OCI-LY3 (cell line): ENCODE results near the gene TEX14.

Experiments
- H2AFZ ChIP-seq: fragments of 200-600, 300-600 bp; shearing (Covaris generic); 2 replicates; pipeline ENCODE4 v1.6.0; 2014; ENCODE audit warnings: antibody characterized with exemption, low read depth, low read length
- H3K27ac ChIP-seq: fragments of 200-600, 300-600 bp; sonication (generic); 2 replicates; pipeline ENCODE4 v1.5.1; 2014; ENCODE audit warnings: mild to moderate bottlenecking, low read length, moderate library complexity, mixed read lengths
- H3K27me3 ChIP-seq: fragments of 200-600, 300-600 bp; sonication (generic); 2 replicates; pipeline ENCODE4 v1.6.1; 2014; ENCODE audit warnings: low read depth, low read length, mixed read lengths
- H3K36me3 ChIP-seq: fragments of 200-600, 300-600 bp; sonication (generic); replicated peaks from 2 replicates; pipeline ENCODE3; 2014; ENCODE audit warnings: low read depth, low read length, mixed read lengths
- H3K4me1 ChIP-seq: fragments of 300-600, 200-600 bp; sonication (generic); 2 replicates; pipeline ENCODE4 v1.6.1; 2014; ENCODE audit warnings: low read length, mixed read lengths
- H3K4me2 ChIP-seq: fragments of 200-600, 300-600 bp; sonication (generic); 2 replicates; pipeline ENCODE4 v1.6.1; 2014; ENCODE audit warnings: low read length, mixed read lengths
- H3K4me3 ChIP-seq: fragments of 300-600, 200-600 bp; sonication (generic); 2 replicates; pipeline ENCODE4 v1.5.1; 2014; ENCODE audit warnings: antibody characterized with exemption, mild to moderate bottlenecking, low read length, moderate library complexity
- H3K79me2 ChIP-seq: fragments of 300-600, 200-600 bp; shearing (Covaris generic); 2 replicates; pipeline ENCODE4 v1.6.1; 2014; ENCODE audit warnings: mild to moderate bottlenecking, low read length, mixed read lengths
- H3K9ac ChIP-seq: fragments of 300-600, 200-600 bp; shearing (Covaris generic); 2 replicates; pipeline ENCODE4 v1.6.0; 2014; ENCODE audit warnings: mild to moderate bottlenecking, low read length, moderate library complexity
- H3K9me3 ChIP-seq: fragments of 200-600, 300-600 bp; shearing (Covaris generic); 2 replicates; pipeline ENCODE4 v1.6.1; 2014; ENCODE audit warnings: low read length, mixed read lengths; ENCODE audit not compliant: insufficient read depth
- H4K20me1 ChIP-seq: fragments of 200-600, 300-600 bp; sonication (generic); 2 replicates; pipeline ENCODE4 v1.6.1; 2016; ENCODE audit warnings: low read length, mixed read lengths; ENCODE audit not compliant: insufficient read depth
- EZH2phosphoT487 ChIP-seq: fragments of 200-600 bp; shearing (Covaris generic); IDR thresholded peaks from 2 replicates; pipeline ENCODE4 v1.6.1; 2018; ENCODE audit warnings: antibody characterized with exemption, mixed run types, low read depth
- TF ChIP-seq, protein P1 (sequence below): fragments of 200-600, 300-600 bp; sonication (generic); IDR thresholded peaks from 2 replicates; pipeline ENCODE4 v1.5.1; 2014; ENCODE audit warnings: antibody characterized with exemption, low read length, low read depth

The TEX14 gene

GRCh38 chr17:58648236-58648635 is 43.6 kb downstream of the TEX14 start:
- H3K9ac ChIP-seq: no peak overlapping the region
- no peak overlapping the region for H3K27ac ChIP-seq
- H2AFZ ChIP-seq: no peak overlapping the region
- no peak overlapping the region for H3K4me2 ChIP-seq
- no peaks in the 10 kb centered on the region for H3K4me1 ChIP-seq
- TF ChIP-seq EZH2phosphoT487: no peak
- TF ChIP-seq, protein P1, sequence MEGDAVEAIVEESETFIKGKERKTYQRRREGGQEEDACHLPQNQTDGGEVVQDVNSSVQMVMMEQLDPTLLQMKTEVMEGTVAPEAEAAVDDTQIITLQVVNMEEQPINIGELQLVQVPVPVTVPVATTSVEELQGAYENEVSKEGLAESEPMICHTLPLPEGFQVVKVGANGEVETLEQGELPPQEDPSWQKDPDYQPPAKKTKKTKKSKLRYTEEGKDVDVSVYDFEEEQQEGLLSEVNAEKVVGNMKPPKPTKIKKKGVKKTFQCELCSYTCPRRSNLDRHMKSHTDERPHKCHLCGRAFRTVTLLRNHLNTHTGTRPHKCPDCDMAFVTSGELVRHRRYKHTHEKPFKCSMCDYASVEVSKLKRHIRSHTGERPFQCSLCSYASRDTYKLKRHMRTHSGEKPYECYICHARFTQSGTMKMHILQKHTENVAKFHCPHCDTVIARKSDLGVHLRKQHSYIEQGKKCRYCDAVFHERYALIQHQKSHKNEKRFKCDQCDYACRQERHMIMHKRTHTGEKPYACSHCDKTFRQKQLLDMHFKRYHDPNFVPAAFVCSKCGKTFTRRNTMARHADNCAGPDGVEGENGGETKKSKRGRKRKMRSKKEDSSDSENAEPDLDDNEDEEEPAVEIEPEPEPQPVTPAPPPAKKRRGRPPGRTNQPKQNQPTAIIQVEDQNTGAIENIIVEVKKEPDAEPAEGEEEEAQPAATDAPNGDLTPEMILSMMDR: no peak
- no peak overlapping the region for H3K4me3 ChIP-seq
- H3K9me3 ChIP-seq: no peaks in the 10 kb centered on the region
- no peaks in the 10 kb centered on the region for H3K79me2 ChIP-seq
- H3K27me3 ChIP-seq: peaks cover 6% of the 10 kb centered on the region; the same call in 1 of the 2 replicates
- H4K20me1 ChIP-seq: no peaks in the 10 kb centered on the region
- H3K36me3 ChIP-seq: no peaks in the 10 kb centered on the region

DNA sequence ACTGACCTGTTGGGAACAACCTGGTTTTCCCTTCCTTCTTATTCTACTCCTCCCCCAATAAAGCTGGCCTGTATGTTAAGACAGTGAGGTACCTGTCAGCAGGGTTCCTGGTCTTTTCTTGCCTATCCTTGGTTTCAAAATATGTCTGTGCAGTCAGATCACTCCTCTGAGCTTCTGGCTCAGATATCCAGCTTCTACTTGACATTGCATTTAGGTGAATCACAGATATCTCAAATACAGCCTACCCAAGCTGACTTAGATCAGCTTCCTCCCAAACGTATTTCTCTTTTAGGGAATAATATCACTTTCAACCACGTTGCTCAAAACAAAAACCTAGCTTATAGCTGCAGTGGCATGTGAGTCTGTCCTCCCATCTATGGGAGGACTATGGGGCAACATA is 48.7 kb downstream of the TEX14 start:
- Histone ChIP-seq H3K4me1 (no peaks in the 10 kb centered on the region), H3K9me3 (no peaks in the 10 kb centered on the region), H3K9ac (no peak overlapping the region), H3K4me3 (no peak overlapping the region), H2AFZ (no peak overlapping the region), H3K27ac (no peak overlapping the region), H4K20me1 (no peaks in the 10 kb centered on the region), H3K27me3 (no peaks in the 10 kb centered on the region), H3K79me2 (no peaks in the 10 kb centered on the region), H3K4me2 (no peak overlapping the region), H3K36me3 (no peaks in the 10 kb centered on the region)
- TF ChIP-seq EZH2phosphoT487: no peak
- TF ChIP-seq, protein P1: no peak

GRCh38 chr17:58641887-58642311 is 49.9 kb downstream of the TEX14 start:
- Histone ChIP-seq H3K27me3 (no peaks in the 10 kb centered on the region), H3K79me2 (no peaks in the 10 kb centered on the region), H3K9ac (no peak overlapping the region), H3K4me1 (no peaks in the 10 kb centered on the region), H3K9me3 (no peaks in the 10 kb centered on the region), H3K27ac (no peak overlapping the region), H3K4me2 (no peak overlapping the region), H3K4me3 (no peak overlapping the region), H2AFZ (no peak overlapping the region), H4K20me1 (no peaks in the 10 kb centered on the region), H3K36me3 (no peaks in the 10 kb centered on the region)
- TF ChIP-seq EZH2phosphoT487: no peak
- TF ChIP-seq, protein P1: no peak

GRCh38 chr17:58640202-58640601 is 51.6 kb downstream of the TEX14 start:
- Histone ChIP-seq H4K20me1 (no peaks in the 10 kb centered on the region), H3K36me3 (no peaks in the 10 kb centered on the region), H3K27me3 (no peaks in the 10 kb centered on the region), H3K9me3 (no peaks in the 10 kb centered on the region), H3K27ac (no peak overlapping the region), H3K4me3 (no peak overlapping the region), H2AFZ (no peak overlapping the region), H3K79me2 (no peaks in the 10 kb centered on the region), H3K4me1 (no peaks in the 10 kb centered on the region), H3K9ac (no peak overlapping the region), H3K4me2 (no peak overlapping the region)
- TF ChIP-seq, protein P1: no peak
- no peak for TF ChIP-seq EZH2phosphoT487
